ENCODE results near the gene GAS5. TPM values are rescaled to one million over a fixed set of nuclear protein-coding genes. Genes with fewer than 3 reads are reported as not detected.
A peak's percentile ranks its signal among the peaks of the same experiment; 100 is the strongest.

The GAS5 gene
- total and polyA plus RNA-seq, 9 of the 15 experiments (the other 6 are each of a cell fraction or from before 2014, with no cell fraction given): 565 to 1,860 (median 1,006) TPM

DNA sequence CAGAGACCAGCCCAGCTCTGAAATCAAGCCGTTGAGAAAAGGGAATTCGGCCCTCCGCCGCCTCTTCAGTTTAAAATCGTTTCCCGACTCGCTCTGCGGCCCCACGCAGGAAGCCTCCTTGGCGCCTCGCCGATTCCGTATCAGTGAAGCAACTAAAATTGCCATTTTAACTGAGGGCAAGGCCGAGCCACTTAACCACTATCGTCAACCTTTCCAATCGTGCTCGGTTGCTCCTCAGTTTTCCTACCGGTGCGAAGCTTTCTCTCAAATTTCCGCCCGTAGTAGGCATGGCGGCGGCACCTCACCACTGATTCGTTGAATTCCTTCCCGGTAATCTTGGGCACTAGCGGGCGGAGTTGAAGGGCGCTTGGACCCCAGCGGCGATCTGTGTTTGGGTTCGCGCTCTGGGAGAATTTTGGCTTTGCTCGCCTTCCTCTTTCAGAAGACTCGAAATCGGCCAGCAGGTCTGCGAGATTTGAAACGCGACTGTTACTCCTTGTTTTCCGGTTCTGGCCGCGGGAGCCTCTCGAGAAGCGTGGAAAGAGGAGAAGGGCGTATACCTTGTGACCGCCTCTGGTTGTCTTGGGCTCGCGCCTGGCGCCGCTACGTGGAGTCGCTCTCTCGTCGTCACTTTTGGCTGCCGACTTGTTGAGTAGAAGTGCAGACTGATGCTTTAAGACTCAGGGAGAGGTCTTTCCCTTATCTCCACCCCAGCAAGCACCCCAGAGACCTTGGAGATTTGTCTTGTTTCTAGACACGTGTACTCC is 43.3 kb downstream of the GAS5 start, which contains the start of the genes CENPL and DARS2 (continued):
- TF ChIP-seq RB1 (IDR thresholded peaks at IDR 0.05; ENCODE audit: low read depth) (peak; percentile 14), SP2 (IDR thresholded peaks at IDR 0.05; ENCODE audit: extremely low read depth, low read depth, low read length, poor library complexity, severe bottlenecking) (no peak), ZNF584 (CRISPR knock-in tag; IDR thresholded peaks at IDR 0.05; ENCODE audit: low read depth) (peak; percentile 81; the same call in 1 of the 2 replicates), BHLHE40 (IDR thresholded peaks at IDR 0.05; ENCODE audit: low read length) (peak; percentile 8; the same call in 1 of the 2 replicates), CHD2 (IDR thresholded peaks at IDR 0.05; ENCODE audit: low read depth, low read length) (peak; percentile 69), RHOXF2B (CRISPR knock-in tag; conservative IDR thresholded peaks at IDR 0.05) (0 out of 2 replicates have a peak, but pooled peaks have one; percentile 12), CCNT2 (IDR thresholded peaks at IDR 0.05; ENCODE audit: borderline replicate concordance, extremely low read depth, insufficient read length, low read depth, low read length) (peak; percentile 9), TAL1 (IDR thresholded peaks at IDR 0.05) (peak; percentile 27; the same call in 1 of the 2 replicates), CBFA2T3 (IDR thresholded peaks at IDR 0.05) (peak; percentile 43), CBX3 (IDR thresholded peaks at IDR 0.05; ENCODE audit: borderline replicate concordance in 1 of 2, low read length in 2 of 2) (peak in 1 of 2 experiments; percentile 43; a peak in 2 of 3 replicates), NFIC (IDR thresholded peaks at IDR 0.05) (peak; percentile 83), HNRNPH1 (optimal IDR thresholded peaks at IDR 0.05; ENCODE audit: low read depth, low read length) (no peak), PHB (CRISPR knock-in tag; IDR thresholded peaks at IDR 0.05) (no peak), CBFB (CRISPR knock-in tag; IDR thresholded peaks at IDR 0.05) (no peak; the same call in 1 of the 2 replicates), KDM2B (CRISPR knock-in tag; IDR thresholded peaks at IDR 0.05) (peak; percentile 91)
- TF ChIP-seq, protein P1, sequence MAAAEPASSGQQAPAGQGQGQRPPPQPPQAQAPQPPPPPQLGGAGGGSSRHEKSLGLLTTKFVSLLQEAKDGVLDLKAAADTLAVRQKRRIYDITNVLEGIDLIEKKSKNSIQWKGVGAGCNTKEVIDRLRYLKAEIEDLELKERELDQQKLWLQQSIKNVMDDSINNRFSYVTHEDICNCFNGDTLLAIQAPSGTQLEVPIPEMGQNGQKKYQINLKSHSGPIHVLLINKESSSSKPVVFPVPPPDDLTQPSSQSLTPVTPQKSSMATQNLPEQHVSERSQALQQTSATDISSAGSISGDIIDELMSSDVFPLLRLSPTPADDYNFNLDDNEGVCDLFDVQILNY (CRISPR knock-in tag; IDR thresholded peaks at IDR 0.05): peak; percentile 80; the same call in 1 of the 2 replicates
- TF ChIP-seq, protein P2, sequence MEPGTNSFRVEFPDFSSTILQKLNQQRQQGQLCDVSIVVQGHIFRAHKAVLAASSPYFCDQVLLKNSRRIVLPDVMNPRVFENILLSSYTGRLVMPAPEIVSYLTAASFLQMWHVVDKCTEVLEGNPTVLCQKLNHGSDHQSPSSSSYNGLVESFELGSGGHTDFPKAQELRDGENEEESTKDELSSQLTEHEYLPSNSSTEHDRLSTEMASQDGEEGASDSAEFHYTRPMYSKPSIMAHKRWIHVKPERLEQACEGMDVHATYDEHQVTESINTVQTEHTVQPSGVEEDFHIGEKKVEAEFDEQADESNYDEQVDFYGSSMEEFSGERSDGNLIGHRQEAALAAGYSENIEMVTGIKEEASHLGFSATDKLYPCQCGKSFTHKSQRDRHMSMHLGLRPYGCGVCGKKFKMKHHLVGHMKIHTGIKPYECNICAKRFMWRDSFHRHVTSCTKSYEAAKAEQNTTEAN (CRISPR knock-in tag; IDR thresholded peaks at IDR 0.05): peak; percentile 81; the same call in 1 of the 2 replicates
- TF ChIP-seq, protein P3, sequence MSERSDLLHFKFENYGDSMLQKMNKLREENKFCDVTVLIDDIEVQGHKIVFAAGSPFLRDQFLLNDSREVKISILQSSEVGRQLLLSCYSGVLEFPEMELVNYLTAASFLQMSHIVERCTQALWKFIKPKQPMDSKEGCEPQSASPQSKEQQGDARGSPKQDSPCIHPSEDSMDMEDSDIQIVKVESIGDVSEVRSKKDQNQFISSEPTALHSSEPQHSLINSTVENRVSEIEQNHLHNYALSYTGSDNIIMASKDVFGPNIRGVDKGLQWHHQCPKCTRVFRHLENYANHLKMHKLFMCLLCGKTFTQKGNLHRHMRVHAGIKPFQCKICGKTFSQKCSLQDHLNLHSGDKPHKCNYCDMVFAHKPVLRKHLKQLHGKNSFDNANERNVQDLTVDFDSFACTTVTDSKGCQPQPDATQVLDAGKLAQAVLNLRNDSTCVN (CRISPR knock-in tag; IDR thresholded peaks at IDR 0.05): no peak
- TF ChIP-seq, protein P4, sequence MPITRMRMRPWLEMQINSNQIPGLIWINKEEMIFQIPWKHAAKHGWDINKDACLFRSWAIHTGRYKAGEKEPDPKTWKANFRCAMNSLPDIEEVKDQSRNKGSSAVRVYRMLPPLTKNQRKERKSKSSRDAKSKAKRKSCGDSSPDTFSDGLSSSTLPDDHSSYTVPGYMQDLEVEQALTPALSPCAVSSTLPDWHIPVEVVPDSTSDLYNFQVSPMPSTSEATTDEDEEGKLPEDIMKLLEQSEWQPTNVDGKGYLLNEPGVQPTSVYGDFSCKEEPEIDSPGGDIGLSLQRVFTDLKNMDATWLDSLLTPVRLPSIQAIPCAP (CRISPR knock-in tag; IDR thresholded peaks at IDR 0.05; ENCODE audit: borderline replicate concordance): no peak; the same call in 1 of the 2 replicates
- TF ChIP-seq, protein P5, sequence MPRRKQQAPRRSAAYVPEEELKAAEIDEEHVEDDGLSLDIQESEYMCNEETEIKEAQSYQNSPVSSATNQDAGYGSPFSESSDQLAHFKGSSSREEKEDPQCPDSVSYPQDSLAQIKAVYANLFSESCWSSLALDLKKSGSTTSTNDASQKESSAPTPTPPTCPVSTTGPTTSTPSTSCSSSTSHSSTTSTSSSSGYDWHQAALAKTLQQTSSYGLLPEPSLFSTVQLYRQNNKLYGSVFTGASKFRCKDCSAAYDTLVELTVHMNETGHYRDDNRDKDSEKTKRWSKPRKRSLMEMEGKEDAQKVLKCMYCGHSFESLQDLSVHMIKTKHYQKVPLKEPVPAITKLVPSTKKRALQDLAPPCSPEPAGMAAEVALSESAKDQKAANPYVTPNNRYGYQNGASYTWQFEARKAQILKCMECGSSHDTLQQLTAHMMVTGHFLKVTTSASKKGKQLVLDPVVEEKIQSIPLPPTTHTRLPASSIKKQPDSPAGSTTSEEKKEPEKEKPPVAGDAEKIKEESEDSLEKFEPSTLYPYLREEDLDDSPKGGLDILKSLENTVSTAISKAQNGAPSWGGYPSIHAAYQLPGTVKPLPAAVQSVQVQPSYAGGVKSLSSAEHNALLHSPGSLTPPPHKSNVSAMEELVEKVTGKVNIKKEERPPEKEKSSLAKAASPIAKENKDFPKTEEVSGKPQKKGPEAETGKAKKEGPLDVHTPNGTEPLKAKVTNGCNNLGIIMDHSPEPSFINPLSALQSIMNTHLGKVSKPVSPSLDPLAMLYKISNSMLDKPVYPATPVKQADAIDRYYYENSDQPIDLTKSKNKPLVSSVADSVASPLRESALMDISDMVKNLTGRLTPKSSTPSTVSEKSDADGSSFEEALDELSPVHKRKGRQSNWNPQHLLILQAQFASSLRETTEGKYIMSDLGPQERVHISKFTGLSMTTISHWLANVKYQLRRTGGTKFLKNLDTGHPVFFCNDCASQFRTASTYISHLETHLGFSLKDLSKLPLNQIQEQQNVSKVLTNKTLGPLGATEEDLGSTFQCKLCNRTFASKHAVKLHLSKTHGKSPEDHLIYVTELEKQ (CRISPR knock-in tag; IDR thresholded peaks at IDR 0.05): no peak
